Measurements from ENCODE around the gene PDZRN4.
"Not testable (repeated sequence)": the region's sequence is repeated elsewhere in the genome, so short reads cannot be mapped to it uniquely, and the experiment has no call there.

The PDZRN4 gene

DNA sequence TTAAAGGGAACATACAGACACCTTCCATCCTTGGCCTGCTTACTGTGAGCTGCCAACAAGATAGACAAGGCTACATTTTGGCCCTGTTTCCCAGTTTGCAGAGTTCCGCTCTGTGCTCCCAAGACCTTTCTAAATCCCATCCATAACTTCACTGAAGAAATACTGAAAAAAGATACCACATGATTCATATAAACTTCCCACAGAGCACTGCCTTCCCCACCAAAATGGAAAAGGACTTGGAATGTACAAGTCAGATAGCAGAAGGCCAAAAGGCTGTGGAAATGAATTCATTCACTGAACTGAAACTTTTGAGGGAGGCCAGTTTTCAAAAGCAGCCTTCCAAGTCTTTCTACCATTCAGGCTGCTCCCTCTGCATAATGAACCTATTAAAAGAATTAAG lies 29.6 kb downstream of the PDZRN4 start:
- DNase-seq (ENCODE audit: low read depth) = no peak

DNA sequence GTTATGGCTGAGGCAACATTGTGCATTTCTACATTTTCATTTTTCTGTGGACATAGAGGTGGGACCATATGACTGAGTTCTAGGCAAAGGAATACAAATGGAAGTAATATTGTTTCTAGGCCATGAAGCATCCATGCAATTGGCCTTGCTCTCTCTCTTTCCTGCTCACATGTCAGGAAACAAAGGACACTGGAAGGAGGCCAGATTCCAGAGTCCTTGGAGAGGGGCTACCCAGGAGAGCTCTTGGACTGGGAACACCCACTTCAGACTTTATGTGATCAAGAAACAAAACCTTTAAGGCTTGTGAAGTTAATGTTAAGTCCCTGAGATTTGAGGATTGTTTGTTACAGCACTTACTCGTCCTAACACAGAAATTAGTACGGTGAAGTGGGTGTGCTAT lies 32.8 kb downstream of the PDZRN4 start:
- DNase-seq (ENCODE audit: low read depth) = no peak

DNA sequence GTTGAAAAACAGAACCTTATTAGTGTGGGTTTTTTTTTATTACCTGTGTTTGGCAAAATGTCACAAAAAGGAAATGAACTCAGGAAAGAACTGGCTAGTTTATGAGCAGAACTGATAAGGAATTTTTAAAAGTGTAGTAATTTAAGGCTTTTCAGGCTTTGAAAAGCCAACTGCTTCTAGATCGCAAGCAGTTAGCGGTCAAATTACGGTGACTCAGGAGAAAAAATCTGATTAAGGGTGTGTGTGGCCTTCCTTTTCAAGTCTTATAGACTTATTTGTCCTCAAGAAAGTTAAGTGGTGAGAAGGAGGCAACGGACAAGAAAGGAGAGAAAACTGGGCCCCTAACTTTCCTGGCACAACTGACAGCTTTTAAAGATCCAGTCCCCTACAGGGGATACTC lies 33.4 kb downstream of the PDZRN4 start:
- DNase-seq (ENCODE audit: low read depth) = no peak

DNA sequence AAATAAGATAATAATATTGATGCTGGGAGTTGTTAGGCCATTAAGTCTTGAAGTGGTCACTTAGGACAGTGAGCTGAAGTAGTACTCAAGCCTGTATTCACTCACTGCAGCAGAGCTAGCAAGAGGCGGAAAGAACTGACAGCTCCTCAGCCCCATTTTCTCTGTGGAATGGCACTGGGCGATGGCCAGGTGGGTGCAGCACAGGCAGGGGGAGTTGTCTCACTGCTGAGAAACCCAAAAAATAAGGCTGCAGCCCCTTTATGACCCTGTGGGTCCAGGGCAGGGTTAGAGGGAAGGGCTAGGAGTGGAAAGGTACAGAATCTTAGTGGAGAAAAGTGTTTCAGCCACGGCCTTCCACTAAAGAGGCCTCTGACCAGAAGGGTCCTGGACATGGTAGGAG lies 35.5 kb downstream of the PDZRN4 start:
- DNase-seq (ENCODE audit: low read depth) = no peak

- DNase-seq (ENCODE audit: low read depth) = no peak
Measured at GRCh38 chr12:41224066-41224465, 35.9 kb downstream of the PDZRN4 start.

GRCh38 chr12:41225179-41225578 lies 37.1 kb downstream of the PDZRN4 start:
- DNase-seq (ENCODE audit: low read depth) = no peak

- DNase-seq (ENCODE audit: low read depth) = no peak
Measured at GRCh38 chr12:41228066-41228820, 40.1 kb downstream of the PDZRN4 start.

DNA sequence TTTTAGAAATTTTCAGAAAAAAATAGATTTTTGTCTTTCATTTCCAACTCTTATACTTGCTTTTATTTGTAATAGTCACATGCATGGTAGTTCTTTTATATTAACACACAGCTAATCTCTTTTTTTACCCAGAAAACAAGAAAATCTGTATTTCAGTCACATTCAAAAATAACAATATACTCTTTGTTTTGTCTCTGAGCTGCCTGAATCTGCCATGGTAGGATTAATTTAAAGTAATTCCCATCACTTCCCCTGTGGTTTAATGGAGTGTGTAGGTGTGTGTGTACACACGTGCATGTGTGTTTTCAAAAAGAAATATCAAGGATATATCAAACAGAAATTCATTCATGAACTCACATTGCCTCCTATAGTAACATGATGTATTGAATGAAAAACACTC lies 42.6 kb downstream of the PDZRN4 start:
- DNase-seq (ENCODE audit: low read depth) = no peak

DNA sequence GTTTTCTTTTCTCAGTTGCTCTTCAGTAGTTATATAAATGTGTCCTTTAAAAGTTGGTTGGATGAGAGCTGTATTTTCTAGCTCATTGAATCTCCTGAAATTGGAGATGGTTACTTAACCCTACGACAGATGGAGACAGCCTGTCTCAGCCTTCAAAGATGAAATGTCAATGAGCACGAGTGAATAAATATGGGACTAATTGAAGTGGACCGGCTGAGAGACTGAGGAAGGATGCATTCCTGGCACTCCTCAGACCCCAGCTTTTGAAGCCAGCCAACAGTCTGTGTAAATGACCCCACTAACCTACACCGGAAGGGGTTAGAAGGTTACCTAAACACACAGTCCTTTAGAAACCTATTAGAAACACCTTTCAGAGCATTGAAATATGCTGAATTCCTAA lies 46.6 kb downstream of the PDZRN4 start:
- no peak for DNase-seq (ENCODE audit: low read depth)

DNA sequence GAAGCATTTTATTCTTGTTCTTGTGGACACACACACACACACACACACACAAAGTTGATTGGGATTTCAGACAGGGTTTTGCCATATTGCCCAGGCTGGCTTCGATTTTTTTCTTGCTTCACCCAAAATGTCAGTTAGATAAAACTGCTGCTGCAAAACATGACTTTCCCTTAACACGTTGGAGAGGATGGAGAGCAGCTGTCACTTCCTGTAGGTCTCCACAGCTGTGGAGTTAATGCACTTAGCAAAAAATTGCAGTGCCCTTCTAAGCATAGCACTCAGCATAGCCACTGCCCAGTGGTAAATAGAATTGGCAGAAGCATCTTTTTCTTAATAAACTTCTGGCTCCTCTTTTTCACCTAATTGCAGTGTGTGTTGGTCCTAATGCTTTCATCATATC lies 54.5 kb downstream of the PDZRN4 start:
- no peak for DNase-seq (ENCODE audit: low read depth)

DNA sequence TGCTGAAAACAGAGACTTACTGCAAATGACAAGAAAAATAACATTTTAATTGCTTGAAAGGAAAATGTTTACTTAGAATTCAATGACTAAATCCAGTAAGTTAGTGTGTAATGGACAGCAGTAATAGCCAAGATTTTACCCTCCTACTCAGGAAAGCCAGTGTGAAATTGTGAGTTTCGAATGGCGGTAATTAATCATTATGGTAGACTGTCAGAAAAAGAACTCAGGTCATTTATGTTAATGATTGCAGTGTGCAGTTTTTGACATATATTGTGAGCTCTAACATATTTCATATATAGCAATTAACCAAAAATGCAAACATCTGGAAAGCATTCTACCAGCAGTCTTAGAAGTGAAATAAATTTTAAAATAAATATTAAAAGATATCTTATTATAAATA lies 60.3 kb downstream of the PDZRN4 start:
- no peak for DNase-seq (ENCODE audit: low read depth)

- no peak for DNase-seq (ENCODE audit: low read depth)
Measured at GRCh38 chr12:41250748-41251147, 62.6 kb downstream of the PDZRN4 start.

- DNase-seq (ENCODE audit: low read depth) = no peak
Measured at GRCh38 chr12:41254004-41254914, 66.1 kb downstream of the PDZRN4 start.

- DNase-seq (ENCODE audit: low read depth) = not testable (repeated sequence)
Measured at GRCh38 chr12:41263196-41263595, 75.1 kb downstream of the PDZRN4 start.

GRCh38 chr12:41264281-41264680 lies 76.2 kb downstream of the PDZRN4 start:
- no peak for DNase-seq (ENCODE audit: low read depth)

DNA sequence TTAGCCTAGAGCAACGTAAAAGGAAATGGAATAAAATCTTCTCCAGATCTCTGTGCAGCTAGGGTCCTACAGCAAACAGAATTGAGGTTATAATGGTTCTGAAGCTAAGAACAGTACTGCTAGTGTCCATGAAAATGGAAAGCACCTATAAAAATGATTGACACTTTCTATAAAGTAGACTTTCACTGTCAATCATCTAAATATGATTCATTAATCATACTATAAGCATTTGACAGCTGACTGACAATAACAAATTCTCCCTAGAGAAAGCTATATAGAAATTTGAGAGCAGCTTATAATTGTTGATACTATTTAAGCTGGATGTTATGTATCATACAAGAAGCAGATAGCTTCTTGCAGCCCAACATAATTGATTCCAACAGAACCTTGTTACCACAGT lies 80.9 kb downstream of the PDZRN4 start:
- DNase-seq (ENCODE audit: low read depth) = no peak

DNA sequence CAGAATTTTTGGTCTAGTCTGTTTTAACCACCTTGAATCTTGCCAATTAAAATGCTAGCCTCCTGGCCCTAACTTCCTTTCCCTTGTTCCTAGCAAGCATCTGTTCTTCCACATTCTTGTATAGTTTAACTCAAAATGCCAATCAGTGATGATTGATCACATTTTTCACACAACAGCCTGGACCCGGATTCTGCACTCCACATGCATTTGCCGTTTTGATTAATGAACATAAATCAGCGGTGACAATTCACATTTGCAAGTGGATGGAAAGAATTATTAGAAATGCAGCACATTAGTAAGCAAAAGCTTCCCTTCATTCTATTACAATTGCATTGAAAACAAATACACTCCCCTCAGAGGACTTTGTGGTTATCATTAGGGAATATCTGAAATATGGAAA lies 83.4 kb downstream of the PDZRN4 start:
- DNase-seq (ENCODE audit: low read depth) = no peak

DNA sequence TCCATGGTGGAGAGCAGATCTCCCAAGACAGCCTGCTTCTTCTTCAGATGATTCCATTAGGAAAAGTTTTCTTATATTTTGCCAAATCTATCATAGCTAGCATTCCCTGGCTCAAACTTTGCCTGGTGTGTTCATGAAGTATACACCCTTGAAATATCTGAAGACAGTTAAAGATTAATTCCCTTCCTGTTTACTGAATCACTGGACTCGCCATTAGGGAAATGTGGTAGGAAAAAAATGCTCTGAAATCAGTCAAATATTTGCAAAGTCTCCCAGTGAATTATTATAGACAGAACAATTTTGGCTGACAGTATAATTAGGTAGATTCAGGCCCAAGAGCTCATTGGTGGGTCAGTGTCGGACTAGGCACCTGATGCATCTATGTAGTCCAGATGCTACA lies 86.5 kb downstream of the PDZRN4 start:
- no peak for DNase-seq (ENCODE audit: low read depth)

DNA sequence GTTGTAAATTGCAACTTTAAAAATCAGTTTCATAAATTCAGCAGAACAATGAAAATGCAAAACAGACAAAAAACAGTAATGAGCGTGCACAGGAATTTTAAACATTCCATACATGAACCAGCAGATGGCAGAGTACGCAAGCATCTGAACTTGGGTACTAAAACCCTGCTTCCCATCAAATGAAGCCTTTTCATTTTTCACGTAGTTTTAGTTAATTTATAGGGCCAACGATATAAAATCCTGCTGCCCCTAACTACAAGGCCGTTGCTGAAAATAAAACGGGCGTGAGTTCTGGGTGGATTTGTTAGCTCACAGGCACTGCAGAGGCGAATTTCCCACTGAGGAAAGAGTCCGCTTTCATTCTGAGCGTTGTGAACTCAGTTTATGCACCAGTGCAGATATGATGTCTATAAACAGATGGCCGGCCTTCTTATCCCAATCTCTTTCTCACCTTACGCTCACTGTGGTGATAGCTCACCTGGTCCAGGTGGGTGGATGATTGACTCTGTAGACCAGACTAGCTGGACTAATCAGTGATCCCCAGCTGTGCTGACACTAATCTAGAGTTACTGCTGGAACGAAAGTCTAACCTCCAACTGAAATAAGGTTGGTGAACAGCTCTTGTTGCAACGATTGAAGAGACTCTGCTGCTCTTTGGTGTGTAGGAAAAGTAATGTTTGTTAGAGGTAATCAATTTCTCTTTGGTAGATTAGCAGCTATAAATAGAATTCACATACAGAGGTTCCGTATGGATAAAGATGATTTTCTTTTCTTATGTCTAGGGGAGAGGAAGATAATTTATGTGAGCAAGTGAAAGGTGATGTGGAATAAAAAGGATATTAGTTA lies 89.2 kb downstream of the PDZRN4 start:
- DNase-seq (ENCODE audit: low read depth) = no peak

DNA sequence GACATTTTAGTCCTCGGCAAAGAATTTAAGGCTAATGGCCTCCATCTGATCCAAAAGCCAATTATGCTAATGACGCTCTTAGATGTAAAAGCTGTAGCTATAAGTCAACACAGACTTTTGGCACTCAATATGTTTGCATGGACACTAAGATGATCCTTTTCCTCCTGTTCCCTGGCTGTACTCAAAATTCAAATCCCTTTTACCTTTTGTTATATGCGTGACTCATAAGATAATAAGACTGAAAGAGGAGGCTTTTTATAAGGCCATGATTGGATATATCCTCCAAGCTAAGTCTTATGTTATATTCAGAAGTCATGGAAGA lies 89.8 kb downstream of the PDZRN4 start:
- DNase-seq (ENCODE audit: low read depth) = no peak

- DNase-seq (ENCODE audit: low read depth) = not testable (repeated sequence)
Measured at GRCh38 chr12:41280341-41281095, 92.4 kb downstream of the PDZRN4 start.

- DNase-seq (ENCODE audit: low read depth) = not testable (repeated sequence)
Measured at GRCh38 chr12:41285470-41285869, 97.3 kb downstream of the PDZRN4 start.

All from activated gamma-delta T cell treated with anti-CD3 and anti-CD28 coated beads, Interleukin-2, amount 50 U/mL, for 16 hours (primary cell).